Astrocyte (in vitro differentiated cells and primary cell): ENCODE results near the gene HMGB3. TPM values are rescaled to one million over a fixed set of nuclear protein-coding genes. Genes with fewer than 3 reads are reported as not detected.

Source experiments
- DNase-seq: peaks from one replicate; pipeline ENCODE4 v3.0.0-alpha.2; 2010; ENCODE audit warnings: low read depth
- FAIRE-seq: peaks from 2 replicates; lab custom pipeline; 2011; peaks lifted over from hg19 to GRCh38; lab: Jason Lieb, UNC
- H2AFZ ChIP-seq: 2 replicates; pipeline ENCODE4 v1.6.0; 2012; ENCODE audit warnings: low read depth, low read length, inconsistent platforms
- H3K27ac ChIP-seq: 2 replicates; pipeline ENCODE4 v1.5.1; 2011; ENCODE audit warnings: low read depth, low read length, inconsistent platforms
- H3K27me3 ChIP-seq: 2 replicates; pipeline ENCODE4 v1.6.0; 2011; ENCODE audit warnings: low read length, inconsistent platforms; ENCODE audit not compliant: insufficient read depth
- H3K36me3 ChIP-seq: 2 replicates; pipeline ENCODE4 v1.5.1; 2011; ENCODE audit warnings: low read length, inconsistent platforms; ENCODE audit not compliant: insufficient read depth
- H3K4me1 ChIP-seq: 2 replicates; pipeline ENCODE4 v1.5.1; 2011; ENCODE audit warnings: low read length, inconsistent platforms; ENCODE audit not compliant: insufficient read depth
- H3K4me2 ChIP-seq: 2 replicates; pipeline ENCODE4 v1.6.0; 2012; ENCODE audit warnings: low read length, inconsistent platforms
- H3K4me3 ChIP-seq: 2 replicates; pipeline ENCODE4 v1.5.1; 2011; ENCODE audit warnings: low read depth, mild to moderate bottlenecking, low read length, inconsistent platforms; ENCODE audit not compliant: insufficient read depth
- H3K79me2 ChIP-seq: 2 replicates; pipeline ENCODE4 v1.6.0; 2012; ENCODE audit warnings: mild to moderate bottlenecking, low read length, inconsistent platforms; ENCODE audit not compliant: insufficient read depth
- H3K9ac ChIP-seq: 2 replicates; pipeline ENCODE4 v1.6.0; 2012; ENCODE audit warnings: mild to moderate bottlenecking, low read length, inconsistent platforms
- H3K9me3 ChIP-seq: 2 replicates; pipeline ENCODE4 v1.5.1; 2012; ENCODE audit warnings: low read depth, mild to moderate bottlenecking, low read length, inconsistent platforms; ENCODE audit not compliant: insufficient read depth
- H4K20me1 ChIP-seq: 2 replicates; pipeline ENCODE4 v1.6.0; 2012; ENCODE audit warnings: low read length, inconsistent platforms; ENCODE audit not compliant: insufficient read depth
- H3K27ac Mint-ChIP-seq: one replicate; pipeline ENCODE4 v1.8.0; 2021; ENCODE audit warnings: mild to moderate bottlenecking, mixed read lengths; ENCODE audit not compliant: unreplicated experiment
- H3K27me3 Mint-ChIP-seq: one replicate; pipeline ENCODE4 v1.8.0; 2021; ENCODE audit warnings: low read depth, mixed read lengths; ENCODE audit not compliant: unreplicated experiment
- H3K36me3 Mint-ChIP-seq: one replicate; pipeline ENCODE4 v1.8.0; 2021; ENCODE audit warnings: low read depth, mixed read lengths; ENCODE audit not compliant: unreplicated experiment
- H3K4me1 Mint-ChIP-seq: one replicate; pipeline ENCODE4 v1.8.0; 2021; ENCODE audit warnings: low read depth, mixed read lengths; ENCODE audit not compliant: unreplicated experiment
- H3K4me3 Mint-ChIP-seq: one replicate; pipeline ENCODE4 v1.8.0; 2021; ENCODE audit warnings: mild to moderate bottlenecking, moderate library complexity, mixed read lengths; ENCODE audit not compliant: unreplicated experiment
- H3K9me3 Mint-ChIP-seq: one replicate; pipeline ENCODE4 v1.8.0; 2021; ENCODE audit warnings: mild to moderate bottlenecking, mixed read lengths; ENCODE audit not compliant: unreplicated experiment
- EZH2 ChIP-seq: IDR thresholded peaks from 2 replicates; pipeline ENCODE4 v1.6.1; 2012; ENCODE audit warnings: mild to moderate bottlenecking, low read length, inconsistent platforms; ENCODE audit not compliant: insufficient read depth
- total RNA-seq: library from RNA; stranded (reverse); gene quantifications from 2 replicates; pipeline ENCODE4 v1.2.1, GENCODE V29; 2021
- TF ChIP-seq, protein P1 (sequence below): IDR thresholded peaks from 2 replicates; pipeline ENCODE4 v1.5.1; 2011; ENCODE audit warnings: low read depth, mild to moderate bottlenecking, inconsistent platforms, low read length, moderate library complexity; ENCODE audit not compliant: insufficient read depth

The HMGB3 gene
- total RNA-seq, 1 donor from 2014 or later, result 34.7 TPM

DNA sequence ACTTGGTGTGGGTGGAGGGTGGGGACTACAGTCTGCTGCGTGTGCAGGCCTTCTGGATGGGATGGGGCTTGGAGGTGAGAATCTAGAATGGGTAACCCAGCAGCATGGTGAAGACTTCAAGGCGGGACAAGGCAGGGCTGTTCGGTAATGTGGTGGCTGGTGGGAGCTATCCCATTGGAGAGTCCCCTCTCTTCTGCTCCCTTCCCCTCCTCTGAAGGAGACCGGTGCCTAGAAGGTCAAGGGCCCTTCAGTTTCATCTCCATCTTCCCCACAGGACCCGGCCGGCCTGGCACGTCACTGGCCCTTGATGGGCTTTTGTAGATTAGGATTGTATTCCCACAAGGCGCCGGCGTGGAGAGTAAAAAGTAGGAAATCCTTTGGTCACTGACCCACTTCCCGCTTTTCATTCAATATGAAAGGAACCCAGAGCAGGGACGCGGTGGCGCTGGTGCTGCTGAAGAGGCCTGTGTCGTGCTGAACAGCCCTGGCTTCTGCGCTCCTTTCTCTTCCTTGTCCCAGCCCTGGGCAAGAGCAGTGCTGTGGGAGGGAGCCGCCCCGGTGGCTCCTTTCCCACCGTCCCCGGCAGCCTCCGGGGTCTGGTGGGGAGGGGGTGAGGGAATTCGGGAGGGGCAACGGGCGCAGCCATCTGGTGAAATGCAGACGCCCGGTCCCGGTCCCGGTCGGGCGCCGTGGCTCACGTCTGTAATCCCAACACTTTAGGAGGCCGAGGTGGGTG, 7.3 kb upstream of the HMGB3 start:
- H3K27me3 ChIP-seq, result no peaks in the 10 kb centered on the region
- no peak for FAIRE-seq

GRCh38 chrX:150977411-150978162, 5.5 kb upstream of the HMGB3 start:
- H3K9me3 ChIP-seq, result no peaks in the 10 kb centered on the region
- no peak for TF ChIP-seq EZH2
- TF ChIP-seq, protein P1, sequence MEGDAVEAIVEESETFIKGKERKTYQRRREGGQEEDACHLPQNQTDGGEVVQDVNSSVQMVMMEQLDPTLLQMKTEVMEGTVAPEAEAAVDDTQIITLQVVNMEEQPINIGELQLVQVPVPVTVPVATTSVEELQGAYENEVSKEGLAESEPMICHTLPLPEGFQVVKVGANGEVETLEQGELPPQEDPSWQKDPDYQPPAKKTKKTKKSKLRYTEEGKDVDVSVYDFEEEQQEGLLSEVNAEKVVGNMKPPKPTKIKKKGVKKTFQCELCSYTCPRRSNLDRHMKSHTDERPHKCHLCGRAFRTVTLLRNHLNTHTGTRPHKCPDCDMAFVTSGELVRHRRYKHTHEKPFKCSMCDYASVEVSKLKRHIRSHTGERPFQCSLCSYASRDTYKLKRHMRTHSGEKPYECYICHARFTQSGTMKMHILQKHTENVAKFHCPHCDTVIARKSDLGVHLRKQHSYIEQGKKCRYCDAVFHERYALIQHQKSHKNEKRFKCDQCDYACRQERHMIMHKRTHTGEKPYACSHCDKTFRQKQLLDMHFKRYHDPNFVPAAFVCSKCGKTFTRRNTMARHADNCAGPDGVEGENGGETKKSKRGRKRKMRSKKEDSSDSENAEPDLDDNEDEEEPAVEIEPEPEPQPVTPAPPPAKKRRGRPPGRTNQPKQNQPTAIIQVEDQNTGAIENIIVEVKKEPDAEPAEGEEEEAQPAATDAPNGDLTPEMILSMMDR, result no peak
- no peak for FAIRE-seq
- no peak for DNase-seq
- no peaks in the 10 kb centered on the region for H3K27me3 ChIP-seq
- no peaks in the 10 kb centered on the region for H3K79me2 ChIP-seq
- no peak overlapping the region for H3K27ac ChIP-seq
- no peak overlapping the region for H3K27ac Mint-ChIP-seq
- peaks cover 3% of the 10 kb centered on the region for H3K27me3 Mint-ChIP-seq
- no peaks in the 10 kb centered on the region for H3K4me1 ChIP-seq
- H3K36me3 Mint-ChIP-seq, result no peaks in the 10 kb centered on the region
- H3K9me3 Mint-ChIP-seq, result no peaks in the 10 kb centered on the region
- no peaks in the 10 kb centered on the region for H3K4me1 Mint-ChIP-seq
- H4K20me1 ChIP-seq, result no peaks in the 10 kb centered on the region
- no peak overlapping the region for H3K9ac ChIP-seq
- no peak overlapping the region for H3K4me3 Mint-ChIP-seq
- no peak overlapping the region for H2AFZ ChIP-seq
- H3K4me3 ChIP-seq, result no peak overlapping the region
- no peaks in the 10 kb centered on the region for H3K36me3 ChIP-seq
- H3K4me2 ChIP-seq, result no peak overlapping the region

More for the DNA sequence above, 7.3 kb upstream of the HMGB3 start:
- H3K79me2 ChIP-seq, result no peaks in the 10 kb centered on the region
- TF ChIP-seq EZH2, result no peak
- TF ChIP-seq, protein P1, result no peak
- no peak overlapping the region for H3K4me3 ChIP-seq
- H3K9ac ChIP-seq, result no peak overlapping the region
- H3K27ac Mint-ChIP-seq, result no peak overlapping the region
- no peaks in the 10 kb centered on the region for H3K9me3 ChIP-seq
- peaks cover under 1% of the 10 kb centered on the region for H3K27me3 Mint-ChIP-seq
- H3K4me1 ChIP-seq, result no peaks in the 10 kb centered on the region
- no peaks in the 10 kb centered on the region for H3K4me1 Mint-ChIP-seq
- no peaks in the 10 kb centered on the region for H3K9me3 Mint-ChIP-seq
- DNase-seq, result no peak
- H4K20me1 ChIP-seq, result no peaks in the 10 kb centered on the region
- H2AFZ ChIP-seq, result no peak overlapping the region
- no peak overlapping the region for H3K27ac ChIP-seq
- H3K36me3 Mint-ChIP-seq, result no peaks in the 10 kb centered on the region
- H3K36me3 ChIP-seq, result no peaks in the 10 kb centered on the region
- no peak overlapping the region for H3K4me2 ChIP-seq
- H3K4me3 Mint-ChIP-seq, result no peak overlapping the region
